Stimulated activated CD4-positive, alpha-beta T cell treated with anti-CD3 and anti-CD28 coated beads, Interleukin-2, amount 100 ng/mL, for 4 hours (primary cell): ENCODE data around the gene MINDY4.

Source experiments
- DNase-seq: peaks from one replicate; pipeline ENCODE4 v3.0.0-alpha.2; 2020; ENCODE audit warnings: low read depth

Gene MINDY4

GRCh38 chr7:30879139-30880124, 108.2 kb downstream of the MINDY4 start:
- no peak for DNase-seq

GRCh38 chr7:30880125-30880720, 109.0 kb downstream of the MINDY4 start:
- DNase-seq = no peak

- no peak for DNase-seq
Observed at GRCh38 chr7:30880941-30881340, 109.7 kb downstream of the MINDY4 start.

- no peak for DNase-seq
Observed at GRCh38 chr7:30881448-30881847, 110.2 kb downstream of the MINDY4 start.

GRCh38 chr7:30884881-30885280, 113.7 kb downstream of the MINDY4 start:
- DNase-seq = no peak

GRCh38 chr7:30886608-30887011, 115.4 kb downstream of the MINDY4 start:
- no peak for DNase-seq

- no peak for DNase-seq
Observed at GRCh38 chr7:30887464-30887872, 116.3 kb downstream of the MINDY4 start.

GRCh38 chr7:30888747-30889146, 117.5 kb downstream of the MINDY4 start:
- no peak for DNase-seq

- DNase-seq = no peak
Observed at GRCh38 chr7:30890226-30890625, 119.0 kb downstream of the MINDY4 start.

GRCh38 chr7:30893357-30893756, 122.1 kb downstream of the MINDY4 start:
- no peak for DNase-seq

- DNase-seq = no peak
Observed at GRCh38 chr7:30894009-30894408, 122.8 kb downstream of the MINDY4 start.

- no peak for DNase-seq
Observed at GRCh38 chr7:30894866-30895605, 123.8 kb downstream of the MINDY4 start.

GRCh38 chr7:30896036-30896435, 124.8 kb downstream of the MINDY4 start:
- no peak for DNase-seq

- no peak for DNase-seq
Observed at GRCh38 chr7:30896783-30897637, 125.8 kb downstream of the MINDY4 start.

GRCh38 chr7:30897770-30898169, 126.6 kb downstream of the MINDY4 start:
- DNase-seq = no peak

GRCh38 chr7:30898411-30898810, 127.2 kb downstream of the MINDY4 start:
- DNase-seq = no peak

- DNase-seq = no peak
Observed at GRCh38 chr7:30899066-30899465, 127.8 kb downstream of the MINDY4 start.

GRCh38 chr7:30899630-30900029, 128.4 kb downstream of the MINDY4 start:
- no peak for DNase-seq

- DNase-seq = no peak
Observed at GRCh38 chr7:30900053-30900452, 128.8 kb downstream of the MINDY4 start.

GRCh38 chr7:30900803-30901362, 129.7 kb downstream of the MINDY4 start:
- DNase-seq = no peak

- no peak for DNase-seq
Observed at GRCh38 chr7:30901856-30902255, 130.6 kb downstream of the MINDY4 start.
